ENCODE measurements around the gene CACNA2D1. TPM values are rescaled to one million over a fixed set of nuclear protein-coding genes. Genes with fewer than 3 reads are reported as not detected.

CACNA2D1 gene
- total and polyA plus RNA-seq, 2 donors (not counting 1 experiment from before 2014, with no cell fraction given) = 31.7 to 64.4 TPM

DNA sequence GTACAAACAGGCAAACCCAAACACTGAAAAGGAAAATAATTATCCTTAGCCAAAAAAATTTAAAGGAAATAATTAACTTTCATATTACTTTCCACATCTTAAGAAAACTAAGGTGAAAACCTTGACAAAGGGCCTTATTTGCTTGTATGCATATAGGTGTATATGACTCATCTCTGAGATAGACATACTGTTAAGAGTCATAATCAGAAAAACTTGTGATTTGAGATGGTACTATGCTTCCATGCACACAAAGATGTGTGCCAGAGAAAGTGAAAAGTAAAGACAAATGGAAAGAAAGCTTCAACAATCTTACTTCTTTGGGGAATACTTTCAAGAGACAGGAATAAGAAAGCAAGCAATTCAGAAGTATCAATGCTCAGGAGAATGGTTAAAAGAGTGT is 3.3 kb upstream of the CACNA2D1 start:
- TF ChIP-seq EZH2 (IDR thresholded peaks at IDR 0.05; ENCODE audit: low read length, missing control alignments) = no peak
- TF ChIP-seq, protein P1, sequence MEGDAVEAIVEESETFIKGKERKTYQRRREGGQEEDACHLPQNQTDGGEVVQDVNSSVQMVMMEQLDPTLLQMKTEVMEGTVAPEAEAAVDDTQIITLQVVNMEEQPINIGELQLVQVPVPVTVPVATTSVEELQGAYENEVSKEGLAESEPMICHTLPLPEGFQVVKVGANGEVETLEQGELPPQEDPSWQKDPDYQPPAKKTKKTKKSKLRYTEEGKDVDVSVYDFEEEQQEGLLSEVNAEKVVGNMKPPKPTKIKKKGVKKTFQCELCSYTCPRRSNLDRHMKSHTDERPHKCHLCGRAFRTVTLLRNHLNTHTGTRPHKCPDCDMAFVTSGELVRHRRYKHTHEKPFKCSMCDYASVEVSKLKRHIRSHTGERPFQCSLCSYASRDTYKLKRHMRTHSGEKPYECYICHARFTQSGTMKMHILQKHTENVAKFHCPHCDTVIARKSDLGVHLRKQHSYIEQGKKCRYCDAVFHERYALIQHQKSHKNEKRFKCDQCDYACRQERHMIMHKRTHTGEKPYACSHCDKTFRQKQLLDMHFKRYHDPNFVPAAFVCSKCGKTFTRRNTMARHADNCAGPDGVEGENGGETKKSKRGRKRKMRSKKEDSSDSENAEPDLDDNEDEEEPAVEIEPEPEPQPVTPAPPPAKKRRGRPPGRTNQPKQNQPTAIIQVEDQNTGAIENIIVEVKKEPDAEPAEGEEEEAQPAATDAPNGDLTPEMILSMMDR (conservative IDR thresholded peaks at IDR 0.05 in 1 of 2, IDR thresholded peaks at IDR 0.05 in 1 of 2; ENCODE audit: low read depth in 1 of 2, low read length in 2 of 2) = no peak

DNA sequence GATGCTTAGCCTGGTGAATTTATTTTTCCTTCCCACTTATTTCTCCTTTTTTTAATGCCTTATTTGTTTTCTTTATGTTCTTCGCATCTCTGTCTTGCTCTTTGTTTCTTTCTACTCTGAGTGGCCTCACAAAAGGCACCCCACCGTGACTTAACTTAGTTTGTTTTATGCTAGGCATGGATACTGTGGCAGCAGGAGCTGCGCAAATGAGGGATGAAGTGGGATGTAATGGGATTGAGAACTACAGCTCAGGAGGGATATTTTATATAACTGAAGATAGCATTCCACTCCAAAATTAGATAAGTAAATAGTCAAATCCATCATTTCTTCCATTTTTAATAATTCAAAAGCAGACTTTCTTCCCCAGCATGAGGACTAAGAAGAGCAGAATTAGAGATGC is 1.7 kb upstream of the CACNA2D1 start:
- no peak overlapping the region for H3K4me2 ChIP-seq (ENCODE audit: extremely low read depth, insufficient read depth, low read length)
- no peak overlapping the region for H2AFZ ChIP-seq (ENCODE audit: low read length)
- H3K79me2 ChIP-seq (ENCODE audit: control insufficient read depth, insufficient read depth, low read length) = peaks cover 17% of the 10 kb centered on the region
- no peaks in the 10 kb centered on the region for H4K20me1 ChIP-seq (ENCODE audit: control insufficient read depth, extremely low read depth, insufficient read depth, low read length)
- no peak overlapping the region for H3K9ac ChIP-seq (ENCODE audit: insufficient read depth, low read length)
- no peak for TF ChIP-seq EZH2 (IDR thresholded peaks at IDR 0.05; ENCODE audit: low read length, missing control alignments)
- TF ChIP-seq, protein P1 (conservative IDR thresholded peaks at IDR 0.05 in 1 of 2, IDR thresholded peaks at IDR 0.05 in 1 of 2; ENCODE audit: low read depth in 1 of 2, low read length in 2 of 2) = no peak
- H3K4me1 ChIP-seq (ENCODE audit: control insufficient read depth, extremely low read depth, insufficient read depth, low read length) = peaks cover 2% of the 10 kb centered on the region
- DNase-seq (ENCODE audit: low read depth in 2 of 2) = no peak
- no peak overlapping the region for H3K27ac ChIP-seq (ENCODE audit: insufficient read depth, low read length)
- H3K36me3 ChIP-seq (ENCODE audit: control insufficient read depth, insufficient read depth, low read length) = no peaks in the 10 kb centered on the region
- no peaks in the 10 kb centered on the region for H3K27me3 ChIP-seq (ENCODE audit: control insufficient read depth, insufficient read depth, low read length)
- H3K9me3 ChIP-seq (ENCODE audit: control insufficient read depth, insufficient read depth, low read depth, low read length) = no peaks in the 10 kb centered on the region
- no peak overlapping the region for H3K4me3 ChIP-seq (replicated peaks in 1 of 4; ENCODE audit: control extremely low read depth in 1 of 4, insufficient read depth in 1 of 4, low read depth in 3 of 4, low read length in 4 of 4)

More for the DNA sequence above, 3.3 kb upstream of the CACNA2D1 start:
- no peak overlapping the region for H3K4me3 ChIP-seq (replicated peaks in 1 of 4; ENCODE audit: control extremely low read depth in 1 of 4, insufficient read depth in 1 of 4, low read depth in 3 of 4, low read length in 4 of 4)
- no peaks in the 10 kb centered on the region for H3K36me3 ChIP-seq (ENCODE audit: control insufficient read depth, insufficient read depth, low read length)
- peaks cover 7% of the 10 kb centered on the region for H3K79me2 ChIP-seq (ENCODE audit: control insufficient read depth, insufficient read depth, low read length)
- H3K4me1 ChIP-seq (ENCODE audit: control insufficient read depth, extremely low read depth, insufficient read depth, low read length) = peaks cover 2% of the 10 kb centered on the region
- H3K27me3 ChIP-seq (ENCODE audit: control insufficient read depth, insufficient read depth, low read length) = no peaks in the 10 kb centered on the region
- H3K4me2 ChIP-seq (ENCODE audit: extremely low read depth, insufficient read depth, low read length) = no peak overlapping the region
- H3K9ac ChIP-seq (ENCODE audit: insufficient read depth, low read length) = no peak overlapping the region
- H2AFZ ChIP-seq (ENCODE audit: low read length) = no peak overlapping the region
- no peak for DNase-seq (ENCODE audit: low read depth in 2 of 2)
- no peak overlapping the region for H3K27ac ChIP-seq (ENCODE audit: insufficient read depth, low read length)
- H3K9me3 ChIP-seq (ENCODE audit: control insufficient read depth, insufficient read depth, low read depth, low read length) = no peaks in the 10 kb centered on the region
- H4K20me1 ChIP-seq (ENCODE audit: control insufficient read depth, extremely low read depth, insufficient read depth, low read length) = no peaks in the 10 kb centered on the region

DNA sequence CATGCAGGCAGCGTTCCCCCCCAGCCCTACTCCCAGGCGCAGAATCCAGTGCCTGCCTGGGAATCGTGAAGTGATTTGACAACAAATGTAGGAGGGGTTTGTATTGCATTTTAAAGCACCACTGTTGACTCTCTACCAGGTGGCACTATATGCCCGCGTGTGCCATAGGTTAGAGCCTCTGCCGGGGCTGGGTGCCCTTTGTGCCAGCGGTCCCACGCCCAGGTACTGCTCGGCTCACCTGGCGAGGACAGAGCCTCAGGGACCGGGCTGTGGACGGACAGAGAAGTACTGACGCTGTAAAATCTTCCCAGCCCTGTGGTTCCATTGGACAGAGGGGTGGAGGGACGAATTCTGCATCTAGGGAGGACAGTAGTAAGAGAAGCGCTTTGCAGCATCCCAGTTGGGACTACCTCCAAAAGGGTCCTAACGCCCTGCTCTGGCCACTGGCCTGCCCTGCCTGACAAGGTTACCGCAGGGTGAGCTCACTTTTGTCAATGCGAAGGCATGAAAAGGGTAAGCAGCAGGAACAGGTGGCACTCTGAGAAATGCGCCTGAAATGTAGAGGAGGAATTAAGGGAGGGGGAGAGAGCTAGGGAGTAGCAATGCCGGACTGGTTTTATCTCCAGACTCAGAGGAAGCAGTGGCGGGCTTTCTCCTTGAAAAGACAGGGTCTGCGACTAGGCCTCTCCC is 788 bp upstream of the CACNA2D1 start:
- H3K27ac ChIP-seq (ENCODE audit: insufficient read depth, low read length) = peak overlapping the region; percentile 57
- H3K27me3 ChIP-seq (ENCODE audit: control insufficient read depth, insufficient read depth, low read length) = no peaks in the 10 kb centered on the region
- no peak for DNase-seq (ENCODE audit: low read depth in 2 of 2)
- H2AFZ ChIP-seq (ENCODE audit: low read length) = peak overlapping the region; percentile 87
- H3K79me2 ChIP-seq (ENCODE audit: control insufficient read depth, insufficient read depth, low read length) = peaks cover 17% of the 10 kb centered on the region
- H3K4me3 ChIP-seq (replicated peaks in 1 of 4; ENCODE audit: control extremely low read depth in 1 of 4, insufficient read depth in 1 of 4, low read depth in 3 of 4, low read length in 4 of 4) = peak overlapping the region; percentile 78 to 87 (median 80)
- peak overlapping the region; percentile 62 for H3K9ac ChIP-seq (ENCODE audit: insufficient read depth, low read length)
- peaks cover 2% of the 10 kb centered on the region for H3K4me1 ChIP-seq (ENCODE audit: control insufficient read depth, extremely low read depth, insufficient read depth, low read length)
- TF ChIP-seq, protein P1 (conservative IDR thresholded peaks at IDR 0.05 in 1 of 2, IDR thresholded peaks at IDR 0.05 in 1 of 2; ENCODE audit: low read depth in 1 of 2, low read length in 2 of 2) = no peak
- TF ChIP-seq EZH2 (IDR thresholded peaks at IDR 0.05; ENCODE audit: low read length, missing control alignments) = no peak
- H4K20me1 ChIP-seq (ENCODE audit: control insufficient read depth, extremely low read depth, insufficient read depth, low read length) = no peaks in the 10 kb centered on the region
- H3K4me2 ChIP-seq (ENCODE audit: extremely low read depth, insufficient read depth, low read length) = peak overlapping the region; percentile 95
- no peaks in the 10 kb centered on the region for H3K9me3 ChIP-seq (ENCODE audit: control insufficient read depth, insufficient read depth, low read depth, low read length)
- no peaks in the 10 kb centered on the region for H3K36me3 ChIP-seq (ENCODE audit: control insufficient read depth, insufficient read depth, low read length)

All from fibroblast of lung (primary cell).